Measurements from ENCODE around the gene ZNF763. TPM values are rescaled to one million over a fixed set of nuclear protein-coding genes. Genes with fewer than 3 reads are reported as not detected.

The ZNF763 gene
- total RNA-seq, 1 experiment from 2014 or later: 0.39 TPM

- no peak for TF ChIP-seq TCF7L2 (IDR thresholded peaks at IDR 0.05; ENCODE audit: low read depth, low read length)
- no peak for TF ChIP-seq POLR2AphosphoS5 (IDR thresholded peaks at IDR 0.05; ENCODE audit: low read depth, low read length)
- no peak for TF ChIP-seq SIN3A (IDR thresholded peaks at IDR 0.05; ENCODE audit: borderline replicate concordance, insufficient read depth, low read depth, low read length)
- no peak for TF ChIP-seq CTCF (IDR thresholded peaks at IDR 0.05)
- no peak for TF ChIP-seq REST (IDR thresholded peaks at IDR 0.05; ENCODE audit: insufficient read depth in 1 of 2, low read depth in 2 of 2, low read length in 1 of 2)
- CTCF ChIA-PET: no interaction called here
These were observed 8.4 kb downstream of the ZNF763 start for GRCh38 chr19:11973019-11973810.

GRCh38 chr19:11978492-11979100 lies 13.8 kb downstream of the ZNF763 start:
- no peak for DNase-seq (ENCODE audit: low read depth, low spot score)
- CTCF ChIA-PET: no interaction called here
- ATAC-seq: no peak
- in situ Hi-C loops (cut with HindIII; ENCODE audit: low pct_unique_long_range_greater_than_20kb, low sequenced_read_pairs) (no loop called here), intact Hi-C loops (cut with micrococcal nuclease; ENCODE audit: unreplicated experiment) (no loop called here)
- BruUV-seq (replicated peaks): no TSS peak
- Histone ChIP-seq H3K9me3 (ENCODE audit: control insufficient read depth, insufficient read depth, low read depth, low read length) (peaks cover 39% of the 10 kb centered on the region), H3K36me3 (ENCODE audit: control insufficient read depth, insufficient read depth, low read length) (no peaks in the 10 kb centered on the region), H3K4me1 (ENCODE audit: control insufficient read depth, insufficient read depth, low read length) (no peaks in the 10 kb centered on the region), H3K4me3 (ENCODE audit: low read depth in 2 of 2, low read length in 2 of 2) (no peak overlapping the region), H3K27me3 (ENCODE audit: control insufficient read depth, insufficient read depth, low read length) (no peaks in the 10 kb centered on the region), H3K27ac (ENCODE audit: low read length) (no peak overlapping the region)
- POLR2A ChIA-PET: no interaction called here
- TF ChIP-seq POLR2AphosphoS5 (IDR thresholded peaks at IDR 0.05; ENCODE audit: low read depth, low read length) (no peak), REST (IDR thresholded peaks at IDR 0.05; ENCODE audit: insufficient read depth in 1 of 2, low read depth in 2 of 2, low read length in 1 of 2) (no peak), TCF7L2 (IDR thresholded peaks at IDR 0.05; ENCODE audit: low read depth, low read length) (no peak), SIN3A (IDR thresholded peaks at IDR 0.05; ENCODE audit: borderline replicate concordance, insufficient read depth, low read depth, low read length) (no peak), CTCF (IDR thresholded peaks at IDR 0.05) (no peak)

More at GRCh38 chr19:11973019-11973810, 8.4 kb downstream of the ZNF763 start:
- POLR2A ChIA-PET: interaction anchor here (0.7 kb wide), 1 partner anchor 1309 kb away, joined by 5 read pairs; no protein-coding TSS in a partner anchor
- DNase-seq (ENCODE audit: low read depth, low spot score) (no peak), ATAC-seq (no peak)
- BruUV-seq (replicated peaks): no TSS peak
- H3K36me3 ChIP-seq (ENCODE audit: control insufficient read depth, insufficient read depth, low read length): no peaks in the 10 kb centered on the region
- peaks cover 6% of the 10 kb centered on the region; the same call in 1 of the 2 replicates for H3K9me3 ChIP-seq (ENCODE audit: control insufficient read depth, insufficient read depth, low read depth, low read length)
- intact Hi-C loops (cut with micrococcal nuclease; ENCODE audit: unreplicated experiment): no loop called here
- H3K27ac ChIP-seq (ENCODE audit: low read length): no peak overlapping the region
- H3K4me3 ChIP-seq (ENCODE audit: low read depth in 2 of 2, low read length in 2 of 2): no peak overlapping the region
- no peaks in the 10 kb centered on the region for H3K4me1 ChIP-seq (ENCODE audit: control insufficient read depth, insufficient read depth, low read length)
- H3K27me3 ChIP-seq (ENCODE audit: control insufficient read depth, insufficient read depth, low read length): no peaks in the 10 kb centered on the region
- in situ Hi-C loops (cut with HindIII; ENCODE audit: low pct_unique_long_range_greater_than_20kb, low sequenced_read_pairs): no loop called here

All from Panc1 (cell line).